ENCODE measurements around the gene CCDC47.

Gene CCDC47

GRCh38 chr17:63699638-63700527 is 73.5 kb downstream of the CCDC47 start, which contains the start of gene LIMD2:
LIMD2 (minus strand) TSS chr17:63700125; CDS start chr17:63699298, 827 bp downstream.
- peak; percentile 55 to 64 for DNase-seq (ENCODE audit: low read depth in 1 of 2, low spot score in 1 of 2)

GRCh38 chr17:63698886-63699637 is 74.3 kb downstream of the CCDC47 start:
- peak; percentile 49 to 74 for DNase-seq (ENCODE audit: low read depth in 1 of 2, low spot score in 1 of 2)

- no peak for DNase-seq (ENCODE audit: low read depth in 1 of 2, low spot score in 1 of 2)
Observed at GRCh38 chr17:63698381-63698885, 75.0 kb downstream of the CCDC47 start.

- DNase-seq (ENCODE audit: low read depth in 1 of 2, low spot score in 1 of 2) = peak; percentile 51 to 70
Observed at GRCh38 chr17:63697341-63698286, 75.8 kb downstream of the CCDC47 start.

GRCh38 chr17:63696381-63696961 is 76.9 kb downstream of the CCDC47 start:
- peak in 1 of 2 donors; percentile 23 for DNase-seq (ENCODE audit: low read depth in 1 of 2, low spot score in 1 of 2)

GRCh38 chr17:63695889-63696288 is 77.5 kb downstream of the CCDC47 start:
- no peak for DNase-seq (ENCODE audit: low read depth in 1 of 2, low spot score in 1 of 2)

Data from activated CD4-positive, alpha-beta T cell treated with anti-CD3 and anti-CD28 coated beads, Interleukin-2, amount 50 U/mL, for 24 hours (primary cell).